KOPT-K1 (cell line): ENCODE results near the gene FHIP2A.
"Not testable (repeated sequence)": the region's sequence is repeated elsewhere in the genome, so short reads cannot be mapped to it uniquely, and the experiment has no call there.

Source experiments
- H3K27ac ChIP-seq: fragments of 200-600 bp; sonication (generic); 2 replicates; pipeline ENCODE4 v1.5.1; 2016; ENCODE audit warnings: antibody characterized with exemption, mild to moderate bottlenecking, low read depth, low read length; ENCODE audit not compliant: poor library complexity, severe bottlenecking
- H3K36me3 ChIP-seq: fragments of 200-600 bp; sonication (generic); 2 replicates; pipeline ENCODE4 v1.5.1; 2017; ENCODE audit warnings: antibody characterized with exemption, mild to moderate bottlenecking, low read length, moderate library complexity; ENCODE audit not compliant: insufficient read depth
- H3K9me3 ChIP-seq: fragments of 200-600 bp; sonication (generic); 2 replicates; pipeline ENCODE4 v1.5.1; 2017; ENCODE audit warnings: antibody characterized with exemption, low read length, mild to moderate bottlenecking; ENCODE audit not compliant: insufficient read depth, poor library complexity, severe bottlenecking

Gene FHIP2A, protein sequence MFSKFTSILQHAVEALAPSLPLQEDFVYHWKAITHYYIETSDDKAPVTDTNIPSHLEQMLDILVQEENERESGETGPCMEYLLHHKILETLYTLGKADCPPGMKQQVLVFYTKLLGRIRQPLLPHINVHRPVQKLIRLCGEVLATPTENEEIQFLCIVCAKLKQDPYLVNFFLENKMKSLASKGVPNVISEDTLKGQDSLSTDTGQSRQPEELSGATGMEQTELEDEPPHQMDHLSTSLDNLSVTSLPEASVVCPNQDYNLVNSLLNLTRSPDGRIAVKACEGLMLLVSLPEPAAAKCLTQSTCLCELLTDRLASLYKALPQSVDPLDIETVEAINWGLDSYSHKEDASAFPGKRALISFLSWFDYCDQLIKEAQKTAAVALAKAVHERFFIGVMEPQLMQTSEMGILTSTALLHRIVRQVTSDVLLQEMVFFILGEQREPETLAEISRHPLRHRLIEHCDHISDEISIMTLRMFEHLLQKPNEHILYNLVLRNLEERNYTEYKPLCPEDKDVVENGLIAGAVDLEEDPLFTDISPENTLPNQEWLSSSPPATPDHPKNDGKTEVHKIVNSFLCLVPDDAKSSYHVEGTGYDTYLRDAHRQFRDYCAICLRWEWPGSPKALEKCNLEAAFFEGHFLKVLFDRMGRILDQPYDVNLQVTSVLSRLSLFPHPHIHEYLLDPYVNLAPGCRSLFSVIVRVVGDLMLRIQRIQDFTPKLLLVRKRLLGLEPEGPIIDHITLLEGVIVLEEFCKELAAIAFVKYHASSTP

DNA sequence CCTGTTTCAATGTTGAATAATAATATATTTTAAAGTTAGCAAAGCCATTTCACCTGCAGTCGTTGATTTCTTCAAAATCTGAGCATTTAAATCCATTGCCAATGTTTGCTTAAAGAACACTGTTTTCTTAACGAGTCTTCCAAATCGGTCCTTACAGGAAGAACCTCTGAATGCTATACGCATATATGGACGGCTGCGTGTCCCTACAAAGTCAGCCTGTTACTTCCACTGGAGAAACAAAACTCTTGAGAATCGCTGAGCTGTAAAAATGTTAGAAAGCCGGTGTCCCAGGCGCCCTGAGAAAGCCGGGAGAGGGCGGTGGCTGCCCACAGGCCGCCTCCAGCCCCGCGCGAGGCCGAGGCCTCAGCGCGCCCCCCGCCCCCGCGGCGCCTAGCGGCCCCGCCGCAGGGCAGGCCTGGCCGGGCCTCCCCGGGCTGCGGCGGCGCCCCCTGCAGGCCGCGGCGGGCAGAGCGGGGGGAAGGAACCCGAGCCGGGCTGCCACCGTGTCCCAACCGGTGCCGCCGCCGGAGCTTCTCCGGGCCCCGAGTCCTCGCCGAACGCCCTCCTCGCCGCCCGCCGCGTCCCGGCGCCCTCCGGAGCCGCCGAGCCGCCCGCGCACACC lies at the start of gene FHIP2A:
TSS of gene FHIP2A (plus strand) at position 488 of the 622 bp plus-strand sequence. CDS start 299 bp downstream, outside the sequence.
- no peaks in the 10 kb centered on the region for H3K9me3 ChIP-seq
- peaks cover 9% of the 10 kb centered on the region; the same call in 1 of the 2 replicates for H3K36me3 ChIP-seq
- H3K27ac ChIP-seq: peak within 1 kb of the TSS; percentile 95

DNA sequence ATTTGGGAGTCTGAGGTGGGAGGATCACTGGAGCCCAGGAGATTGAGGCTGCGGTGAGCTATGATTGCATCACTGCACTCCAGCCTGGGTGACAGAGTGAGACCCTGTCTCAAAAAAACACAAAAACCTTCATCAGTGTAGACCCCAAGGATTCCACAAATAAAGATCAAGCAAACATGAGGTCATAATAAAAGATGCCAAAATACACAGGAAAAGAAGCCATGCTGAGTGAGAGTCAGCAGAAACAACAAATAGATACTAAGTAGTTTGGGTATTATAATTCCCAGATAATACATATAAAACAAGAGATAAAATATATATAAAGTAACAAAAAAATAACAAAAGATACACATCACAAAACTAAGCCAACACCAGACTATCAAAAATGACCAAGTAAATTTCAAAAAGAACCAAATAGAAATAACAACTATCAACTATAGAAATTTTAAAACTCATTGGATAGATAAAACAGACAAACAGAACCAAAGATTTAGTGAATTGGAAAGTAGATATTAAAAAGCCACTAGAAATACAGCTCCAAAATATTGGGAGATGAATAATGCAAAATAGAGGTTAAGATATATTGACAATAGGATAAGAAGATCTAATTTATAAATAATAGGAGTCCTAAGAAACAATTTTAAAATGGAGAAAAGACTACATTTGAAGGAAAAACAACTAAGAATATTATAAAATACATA lies 48.9 kb upstream of the FHIP2A start:
- Histone ChIP-seq H3K9me3 (no peaks in the 10 kb centered on the region), H3K27ac (no peak overlapping the region), H3K36me3 (no peaks in the 10 kb centered on the region)

DNA sequence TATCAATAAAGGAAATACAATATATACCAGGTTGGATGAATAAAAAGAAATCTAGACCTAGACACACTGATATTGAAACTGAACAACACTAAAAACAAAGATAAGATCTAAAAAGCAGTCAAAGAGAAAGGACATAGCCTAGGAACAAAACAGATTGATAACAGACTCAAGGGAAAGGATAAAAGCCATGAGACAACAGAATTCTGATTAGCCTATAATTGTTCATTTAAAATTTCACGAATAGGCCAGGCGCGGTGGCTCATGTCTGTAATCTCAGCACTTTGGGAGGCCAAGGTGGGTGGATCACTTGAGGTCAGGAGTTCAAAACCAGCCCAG lies 48.4 kb upstream of the FHIP2A start:
- Histone ChIP-seq H3K27ac (no peak overlapping the region), H3K9me3 (no peaks in the 10 kb centered on the region), H3K36me3 (no peaks in the 10 kb centered on the region)

DNA sequence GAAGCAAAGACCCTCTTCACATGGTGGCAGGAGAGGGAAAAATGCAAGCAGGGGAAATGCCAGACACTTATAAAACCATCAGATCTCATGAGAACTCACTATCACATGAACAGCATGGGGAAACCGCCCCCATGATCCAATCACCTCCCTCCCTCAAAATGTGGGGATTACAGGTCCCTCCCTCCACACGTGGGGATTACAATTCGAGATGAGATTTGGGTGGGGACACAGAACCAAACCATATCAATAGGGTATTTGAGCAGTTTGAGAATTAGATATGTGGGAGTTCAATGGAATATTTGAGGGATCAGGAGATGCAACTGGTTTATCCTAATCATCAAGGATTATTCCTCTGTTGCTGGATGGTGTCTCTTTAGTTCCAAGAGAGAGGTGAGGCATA lies 46.5 kb upstream of the FHIP2A start:
- not testable (repeated sequence) for H3K27ac ChIP-seq, H3K9me3 ChIP-seq

DNA sequence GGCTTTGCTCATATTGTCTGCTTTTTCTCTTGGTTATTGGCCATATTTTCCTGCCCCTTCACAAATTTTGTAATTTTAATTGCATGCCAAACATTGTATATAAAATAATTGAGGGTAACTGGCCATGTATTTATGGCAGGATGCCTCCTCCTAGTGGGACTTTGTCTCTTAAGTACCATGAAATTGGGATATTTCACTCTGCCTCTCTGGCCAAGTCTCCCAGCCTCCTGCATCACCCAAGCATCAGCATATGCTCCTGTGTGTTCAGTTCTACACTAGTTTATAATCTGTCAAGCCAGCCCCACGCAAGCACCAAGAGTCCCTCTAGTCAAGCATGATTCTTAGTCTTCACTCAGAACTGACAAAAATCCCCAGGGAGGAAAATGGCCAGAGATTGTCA lies 44.2 kb upstream of the FHIP2A start:
- H3K36me3 ChIP-seq: no peaks in the 10 kb centered on the region
- no peak overlapping the region for H3K27ac ChIP-seq
- H3K9me3 ChIP-seq: no peaks in the 10 kb centered on the region

More for the DNA sequence above, 46.5 kb upstream of the FHIP2A start:
- H3K36me3 ChIP-seq: not testable (repeated sequence)

DNA sequence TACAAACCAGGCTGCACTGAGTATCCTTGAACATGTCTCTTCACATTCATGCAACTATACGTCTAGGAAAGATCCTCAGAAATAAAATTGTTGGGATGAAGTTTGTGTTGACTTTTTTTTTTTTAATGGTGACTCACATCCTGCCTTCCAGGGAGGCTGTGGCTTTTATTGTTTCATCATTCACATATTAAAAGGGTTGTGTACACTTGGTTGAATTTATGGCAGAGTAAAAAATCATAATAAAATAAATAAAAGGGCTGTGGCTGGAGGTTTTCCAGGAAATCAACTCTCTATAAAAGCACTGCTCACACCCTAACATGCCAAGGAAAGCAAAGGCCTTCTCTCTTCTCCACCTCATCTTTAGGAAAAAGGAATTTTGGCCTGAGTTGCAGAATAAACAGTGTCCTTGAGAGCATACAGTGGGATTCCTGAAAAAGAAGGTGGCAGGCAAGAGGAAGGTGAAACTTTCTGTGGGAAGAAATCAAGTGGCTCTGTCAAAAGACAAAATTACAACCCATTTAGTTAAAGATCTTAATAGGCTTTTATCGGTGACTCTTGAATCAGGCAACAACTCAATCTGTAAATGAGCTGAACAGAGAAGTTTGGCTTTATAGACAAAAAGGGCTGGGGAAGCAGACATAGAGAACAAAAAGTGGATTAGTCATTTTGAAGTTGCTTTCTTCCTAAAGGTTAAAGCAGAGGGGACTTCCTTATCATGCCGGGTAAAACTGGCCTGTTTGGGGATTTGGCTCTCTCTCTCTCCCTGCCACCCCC lies 41.6 kb upstream of the FHIP2A start:
- H3K36me3 ChIP-seq: no peaks in the 10 kb centered on the region
- H3K9me3 ChIP-seq: no peaks in the 10 kb centered on the region
- no peak overlapping the region for H3K27ac ChIP-seq

DNA sequence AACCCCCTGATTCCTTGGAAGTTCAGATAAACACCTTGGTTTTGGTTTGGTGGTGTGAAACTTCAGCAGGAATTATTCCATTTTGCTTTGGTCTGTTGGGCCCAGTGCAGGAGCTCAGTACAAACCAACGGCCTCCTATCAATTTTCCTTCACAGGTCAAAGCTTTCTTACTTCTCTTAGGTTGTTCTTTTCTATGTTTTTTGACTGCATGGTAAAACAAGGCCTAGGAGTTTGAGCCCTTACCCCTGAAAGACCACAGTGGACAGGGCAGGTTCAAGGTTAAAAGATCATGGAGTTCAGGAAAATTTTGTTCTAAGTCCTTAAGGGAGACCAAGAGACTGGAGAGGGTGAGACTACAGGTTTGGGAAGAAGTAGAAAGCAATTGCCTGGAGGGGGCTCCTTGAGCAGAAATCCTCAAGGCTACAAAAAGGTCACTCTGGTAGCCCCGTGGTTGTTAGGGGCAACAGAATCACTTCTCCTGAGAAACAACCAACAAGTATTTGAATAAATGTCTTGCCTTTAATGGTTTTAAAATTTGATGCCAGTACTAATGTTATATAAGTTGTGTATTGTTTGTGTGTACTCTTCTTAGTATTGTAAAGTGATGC lies 40.9 kb upstream of the FHIP2A start:
- Histone ChIP-seq H3K36me3 (no peaks in the 10 kb centered on the region), H3K9me3 (no peaks in the 10 kb centered on the region), H3K27ac (no peak overlapping the region)

DNA sequence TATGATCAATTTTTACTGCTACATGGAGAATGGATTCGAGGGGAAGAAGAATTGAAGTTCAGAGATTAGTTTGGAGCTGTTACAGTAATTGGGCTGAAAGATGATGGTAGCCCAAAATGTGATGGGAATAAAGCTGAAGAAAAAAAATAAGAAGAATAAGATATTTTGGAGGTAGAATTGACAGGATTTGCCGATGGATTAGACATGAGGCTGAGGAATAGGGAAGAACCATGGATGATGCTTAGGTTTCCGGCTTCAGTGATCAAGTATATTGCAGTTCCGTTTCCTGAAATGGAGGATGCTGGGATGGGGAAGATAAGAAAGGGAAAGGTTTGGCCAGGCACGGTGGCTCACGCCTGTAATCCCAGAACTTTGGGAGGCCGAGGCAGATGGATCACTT lies 38.9 kb upstream of the FHIP2A start:
- no peaks in the 10 kb centered on the region for H3K9me3 ChIP-seq
- H3K27ac ChIP-seq: no peak overlapping the region
- no peaks in the 10 kb centered on the region for H3K36me3 ChIP-seq

DNA sequence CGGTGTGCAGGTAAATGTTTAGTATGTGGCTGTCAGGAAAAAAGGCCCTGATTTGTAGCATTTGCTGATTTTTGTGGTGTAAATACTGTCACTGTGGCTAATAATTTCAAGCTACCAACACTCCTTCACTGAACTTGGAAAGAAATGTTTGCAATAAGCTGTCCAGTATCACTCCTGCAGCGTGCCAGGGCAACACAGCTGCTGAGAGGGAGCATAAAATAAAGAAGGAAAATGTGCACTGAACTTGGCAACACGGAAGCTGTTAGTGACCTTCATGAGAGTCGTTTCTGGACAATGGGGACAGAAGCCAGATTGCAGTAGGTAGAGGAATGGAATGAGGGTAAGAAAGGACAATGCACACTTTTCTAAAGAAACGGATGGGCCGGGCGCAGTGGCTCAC lies 37.9 kb upstream of the FHIP2A start:
- H3K27ac ChIP-seq: no peak overlapping the region
- H3K36me3 ChIP-seq: no peaks in the 10 kb centered on the region
- H3K9me3 ChIP-seq: no peaks in the 10 kb centered on the region

DNA sequence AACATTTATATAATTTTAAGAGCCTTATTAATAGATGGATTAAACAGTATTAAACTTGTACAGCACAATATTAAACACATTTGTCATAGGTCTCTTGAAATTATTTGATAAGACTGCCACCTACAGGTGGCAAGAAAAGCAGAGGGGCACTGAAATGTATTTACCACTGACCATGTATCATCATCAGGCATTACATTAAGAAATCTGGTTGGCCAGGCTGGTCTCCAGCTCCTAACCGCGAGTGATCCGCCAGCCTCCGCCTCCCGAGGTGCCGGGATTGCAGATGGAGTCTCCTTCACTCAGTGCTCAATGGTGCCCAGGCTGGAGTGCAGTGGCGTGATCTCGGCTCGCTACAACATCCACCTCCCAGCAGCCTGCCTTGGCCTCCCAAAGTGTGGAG lies 35.1 kb upstream of the FHIP2A start:
- H3K36me3 ChIP-seq, H3K9me3 ChIP-seq, H3K27ac ChIP-seq: not testable (repeated sequence)

DNA sequence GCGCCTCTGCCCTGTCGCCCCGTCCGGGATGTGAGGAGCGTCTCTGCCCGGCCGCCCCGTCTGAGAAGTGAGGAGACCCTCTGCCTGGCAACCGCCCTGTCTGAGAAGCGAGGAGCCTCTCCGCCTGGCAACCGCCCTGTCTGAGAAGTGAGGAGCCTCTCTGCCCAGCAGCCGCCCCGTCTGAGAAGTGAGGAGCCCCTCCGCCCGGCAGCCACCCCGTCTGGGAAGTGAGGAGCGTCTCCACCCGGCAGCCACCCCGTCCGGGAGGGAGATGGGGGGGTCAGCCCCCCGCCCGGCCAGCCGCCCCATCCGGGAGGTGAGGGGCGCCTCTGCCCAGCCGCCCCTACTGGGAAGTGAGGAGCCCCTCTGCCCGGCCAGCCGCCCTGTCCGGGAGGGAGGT lies 34.4 kb upstream of the FHIP2A start:
- not testable (repeated sequence) for H3K36me3 ChIP-seq, H3K9me3 ChIP-seq, H3K27ac ChIP-seq

DNA sequence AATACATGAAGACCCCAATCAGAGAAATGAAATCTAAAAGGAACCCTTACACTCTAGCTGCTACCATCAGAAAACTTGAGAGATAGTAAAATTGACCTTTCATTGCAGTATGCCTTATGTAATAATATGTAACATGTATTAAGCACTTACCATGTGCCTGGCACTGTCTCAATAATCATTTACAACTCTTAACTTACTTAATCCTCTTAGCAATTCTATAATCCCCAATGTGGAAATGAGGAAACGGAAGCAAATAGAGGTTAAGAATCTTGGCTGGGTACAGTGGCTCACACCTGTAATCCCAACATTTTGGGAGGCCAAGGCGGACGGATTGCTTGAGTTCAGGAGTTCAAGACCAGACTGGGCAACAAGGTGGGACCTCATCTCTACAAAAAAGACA lies 29.8 kb upstream of the FHIP2A start:
- H3K36me3 ChIP-seq: peaks cover 50% of the 10 kb centered on the region
- H3K27ac ChIP-seq: no peak overlapping the region
- peaks cover 24% of the 10 kb centered on the region for H3K9me3 ChIP-seq

DNA sequence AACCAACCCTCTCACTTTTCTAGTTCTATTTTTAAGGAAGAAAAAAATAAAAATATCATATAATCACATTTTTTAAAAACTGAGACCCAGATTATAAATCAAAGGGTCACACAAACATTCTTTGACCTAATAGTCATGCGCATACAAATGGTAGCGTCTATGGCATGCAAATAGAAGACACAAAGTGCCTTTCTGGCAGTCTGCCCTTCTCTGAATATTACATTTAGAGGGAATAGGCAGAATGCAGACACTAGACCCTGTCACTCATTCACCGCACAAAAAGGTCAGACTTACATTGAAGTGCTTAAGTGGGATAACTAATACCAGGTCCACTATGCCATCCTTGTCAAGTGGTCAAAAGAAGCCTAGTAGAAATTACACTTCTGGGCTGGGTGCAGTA lies 26.5 kb upstream of the FHIP2A start:
- H3K36me3 ChIP-seq: peaks cover 54% of the 10 kb centered on the region
- peaks cover 25% of the 10 kb centered on the region for H3K9me3 ChIP-seq
- H3K27ac ChIP-seq: no peak overlapping the region

DNA sequence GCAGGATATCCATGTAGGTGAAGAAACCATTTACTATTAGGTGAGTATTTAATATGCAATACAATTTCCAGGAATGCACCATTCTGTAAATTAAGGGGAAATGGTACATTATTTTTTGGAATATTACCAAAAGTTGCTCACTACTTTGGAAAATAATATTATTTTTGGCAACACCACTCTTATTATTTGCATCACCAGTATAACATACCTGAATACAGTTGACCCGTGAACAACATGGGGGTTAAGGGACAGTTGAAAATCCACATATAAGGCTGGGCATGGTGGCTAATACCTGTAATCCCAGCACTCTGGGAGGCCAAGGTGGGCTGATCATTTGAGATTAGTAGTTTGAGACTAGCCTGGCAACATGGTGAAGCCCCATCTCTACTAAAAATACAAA lies 21.2 kb upstream of the FHIP2A start:
- H3K36me3 ChIP-seq: peaks cover 24% of the 10 kb centered on the region
- H3K9me3 ChIP-seq: peaks cover 10% of the 10 kb centered on the region
- peak overlapping the region; percentile 94 for H3K27ac ChIP-seq
